ENCODE measurements around the gene TP53I11. TPM values are rescaled to one million over a fixed set of nuclear protein-coding genes. Genes with fewer than 3 reads are reported as not detected.

The TP53I11 gene
- total RNA-seq, 1 donor from 2014 or later: 96.8 TPM

DNA sequence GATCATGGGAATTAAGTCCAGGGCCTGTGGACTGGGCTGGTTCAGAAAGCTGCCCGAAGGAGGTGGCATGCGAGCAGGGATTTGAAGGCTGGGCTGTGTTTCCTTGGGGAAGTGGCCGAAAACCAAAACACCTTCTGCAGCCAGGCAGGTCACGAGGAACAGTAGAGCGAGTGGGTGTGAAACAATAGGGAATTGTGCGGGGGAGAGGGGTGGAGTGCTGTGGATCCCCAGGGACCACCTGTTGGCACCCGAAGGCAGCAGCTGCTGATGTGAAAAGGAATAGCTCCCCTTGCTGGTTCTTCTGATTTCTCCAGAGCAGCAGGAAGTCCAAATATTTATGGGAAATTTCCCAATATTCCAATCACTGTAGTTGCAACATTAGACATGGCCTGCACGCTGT, 24.6 kb downstream of the TP53I11 start:
- Histone ChIP-seq H3K4me2 (ENCODE audit: low read length) (no peak overlapping the region), H2AFZ (ENCODE audit: low read depth, low read length) (no peak overlapping the region), H3K4me1 (ENCODE audit: insufficient read depth, low read length) (no peaks in the 10 kb centered on the region), H3K4me3 (ENCODE audit: insufficient read depth, low read depth, low read length) (no peak overlapping the region), H3K9ac (ENCODE audit: low read length) (no peak overlapping the region), H3K9me3 (ENCODE audit: insufficient read depth, low read depth, low read length) (no peaks in the 10 kb centered on the region), H3K79me2 (ENCODE audit: insufficient read depth, low read length) (no peaks in the 10 kb centered on the region), H3K27me3 (ENCODE audit: insufficient read depth, low read length) (peaks cover 14% of the 10 kb centered on the region), H3K27ac (ENCODE audit: low read depth, low read length) (no peak overlapping the region), H4K20me1 (ENCODE audit: insufficient read depth, low read length) (no peaks in the 10 kb centered on the region), H3K36me3 (ENCODE audit: insufficient read depth, low read length) (no peaks in the 10 kb centered on the region)
- H3K4me3 Mint-ChIP-seq (ENCODE audit: unreplicated experiment): no peak overlapping the region
- H3K27ac Mint-ChIP-seq (ENCODE audit: unreplicated experiment): no peak overlapping the region
- FAIRE-seq (no peak), DNase-seq (ENCODE audit: low read depth) (no peak)
- TF ChIP-seq EZH2 (IDR thresholded peaks at IDR 0.05; ENCODE audit: insufficient read depth, low read length): no peak
- TF ChIP-seq, protein P1, sequence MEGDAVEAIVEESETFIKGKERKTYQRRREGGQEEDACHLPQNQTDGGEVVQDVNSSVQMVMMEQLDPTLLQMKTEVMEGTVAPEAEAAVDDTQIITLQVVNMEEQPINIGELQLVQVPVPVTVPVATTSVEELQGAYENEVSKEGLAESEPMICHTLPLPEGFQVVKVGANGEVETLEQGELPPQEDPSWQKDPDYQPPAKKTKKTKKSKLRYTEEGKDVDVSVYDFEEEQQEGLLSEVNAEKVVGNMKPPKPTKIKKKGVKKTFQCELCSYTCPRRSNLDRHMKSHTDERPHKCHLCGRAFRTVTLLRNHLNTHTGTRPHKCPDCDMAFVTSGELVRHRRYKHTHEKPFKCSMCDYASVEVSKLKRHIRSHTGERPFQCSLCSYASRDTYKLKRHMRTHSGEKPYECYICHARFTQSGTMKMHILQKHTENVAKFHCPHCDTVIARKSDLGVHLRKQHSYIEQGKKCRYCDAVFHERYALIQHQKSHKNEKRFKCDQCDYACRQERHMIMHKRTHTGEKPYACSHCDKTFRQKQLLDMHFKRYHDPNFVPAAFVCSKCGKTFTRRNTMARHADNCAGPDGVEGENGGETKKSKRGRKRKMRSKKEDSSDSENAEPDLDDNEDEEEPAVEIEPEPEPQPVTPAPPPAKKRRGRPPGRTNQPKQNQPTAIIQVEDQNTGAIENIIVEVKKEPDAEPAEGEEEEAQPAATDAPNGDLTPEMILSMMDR (IDR thresholded peaks at IDR 0.05; ENCODE audit: insufficient read depth, low read depth, low read length): no peak
- no peaks in the 10 kb centered on the region for H3K4me1 Mint-ChIP-seq (ENCODE audit: low read depth, unreplicated experiment)
- H3K36me3 Mint-ChIP-seq (ENCODE audit: low read depth, unreplicated experiment): peaks cover 4% of the 10 kb centered on the region
- peaks cover 2% of the 10 kb centered on the region for H3K9me3 Mint-ChIP-seq (ENCODE audit: unreplicated experiment)
- H3K27me3 Mint-ChIP-seq (ENCODE audit: low read depth, unreplicated experiment): peaks cover 26% of the 10 kb centered on the region

DNA sequence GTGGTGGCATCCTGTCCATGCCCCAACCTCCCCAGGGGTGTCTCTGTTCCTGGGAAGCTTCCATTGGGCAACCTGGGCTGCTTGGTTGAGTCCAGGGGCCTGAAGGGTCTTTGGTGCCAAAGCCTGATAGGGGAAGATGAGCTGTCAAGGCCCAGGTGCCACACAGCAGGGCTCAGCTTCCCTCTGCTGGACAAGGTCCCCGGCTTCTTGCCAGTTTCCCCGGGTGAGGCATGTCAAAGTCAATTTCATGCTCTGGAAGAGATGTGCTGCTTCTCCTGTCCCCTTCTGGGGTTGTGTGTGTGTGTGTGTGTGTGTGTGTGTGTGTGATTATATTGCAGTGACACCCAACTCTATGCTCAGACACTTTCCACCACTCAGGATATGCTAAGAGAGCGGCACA, 26.9 kb downstream of the TP53I11 start:
- FAIRE-seq: no peak
- H3K9ac ChIP-seq (ENCODE audit: low read length): no peak overlapping the region
- H3K27me3 Mint-ChIP-seq (ENCODE audit: low read depth, unreplicated experiment): peaks cover 34% of the 10 kb centered on the region
- peaks cover 10% of the 10 kb centered on the region for H3K36me3 Mint-ChIP-seq (ENCODE audit: low read depth, unreplicated experiment)
- peaks cover 2% of the 10 kb centered on the region for H3K27me3 ChIP-seq (ENCODE audit: insufficient read depth, low read length)
- H3K4me3 Mint-ChIP-seq (ENCODE audit: unreplicated experiment): no peak overlapping the region
- H3K27ac Mint-ChIP-seq (ENCODE audit: unreplicated experiment): no peak overlapping the region
- H3K79me2 ChIP-seq (ENCODE audit: insufficient read depth, low read length): no peaks in the 10 kb centered on the region
- H3K4me3 ChIP-seq (ENCODE audit: insufficient read depth, low read depth, low read length): no peak overlapping the region
- peaks cover 2% of the 10 kb centered on the region for H3K9me3 Mint-ChIP-seq (ENCODE audit: unreplicated experiment)
- H3K9me3 ChIP-seq (ENCODE audit: insufficient read depth, low read depth, low read length): no peaks in the 10 kb centered on the region
- TF ChIP-seq, protein P1 (IDR thresholded peaks at IDR 0.05; ENCODE audit: insufficient read depth, low read depth, low read length): no peak
- TF ChIP-seq EZH2 (IDR thresholded peaks at IDR 0.05; ENCODE audit: insufficient read depth, low read length): no peak
- H2AFZ ChIP-seq (ENCODE audit: low read depth, low read length): no peak overlapping the region
- H3K4me1 ChIP-seq (ENCODE audit: insufficient read depth, low read length): no peaks in the 10 kb centered on the region
- no peaks in the 10 kb centered on the region for H4K20me1 ChIP-seq (ENCODE audit: insufficient read depth, low read length)
- no peaks in the 10 kb centered on the region for H3K36me3 ChIP-seq (ENCODE audit: insufficient read depth, low read length)
- DNase-seq (ENCODE audit: low read depth): no peak
- no peak overlapping the region for H3K4me2 ChIP-seq (ENCODE audit: low read length)
- no peak overlapping the region for H3K27ac ChIP-seq (ENCODE audit: low read depth, low read length)
- H3K4me1 Mint-ChIP-seq (ENCODE audit: low read depth, unreplicated experiment): no peaks in the 10 kb centered on the region

DNA sequence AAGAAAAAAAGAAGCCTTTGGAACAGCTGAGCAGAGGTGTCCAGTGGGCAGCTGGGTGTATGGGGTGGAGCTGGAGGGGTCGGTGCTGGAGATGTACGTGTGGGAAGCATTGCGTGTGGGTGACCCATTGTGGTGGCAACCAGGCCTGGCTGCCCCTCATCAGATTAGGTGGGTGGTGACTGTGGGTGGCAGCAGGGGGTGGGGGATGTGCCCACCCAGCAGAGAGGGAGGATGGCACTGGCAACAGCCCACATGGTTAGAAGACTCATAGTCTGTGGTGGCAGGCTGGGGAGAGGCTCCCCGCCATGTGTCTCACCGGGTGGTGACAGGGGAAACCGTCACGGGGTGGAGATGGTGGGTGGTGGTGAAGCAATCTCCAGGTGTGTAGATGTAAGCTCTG, 27.6 kb downstream of the TP53I11 start:
- H3K9me3 Mint-ChIP-seq (ENCODE audit: unreplicated experiment): peaks cover 2% of the 10 kb centered on the region
- peaks cover 11% of the 10 kb centered on the region for H3K36me3 Mint-ChIP-seq (ENCODE audit: low read depth, unreplicated experiment)
- H3K4me3 Mint-ChIP-seq (ENCODE audit: unreplicated experiment): no peak overlapping the region
- Histone ChIP-seq H3K4me3 (ENCODE audit: insufficient read depth, low read depth, low read length) (no peak overlapping the region), H4K20me1 (ENCODE audit: insufficient read depth, low read length) (no peaks in the 10 kb centered on the region), H2AFZ (ENCODE audit: low read depth, low read length) (no peak overlapping the region), H3K9ac (ENCODE audit: low read length) (no peak overlapping the region), H3K27ac (ENCODE audit: low read depth, low read length) (no peak overlapping the region), H3K79me2 (ENCODE audit: insufficient read depth, low read length) (no peaks in the 10 kb centered on the region), H3K36me3 (ENCODE audit: insufficient read depth, low read length) (no peaks in the 10 kb centered on the region), H3K4me1 (ENCODE audit: insufficient read depth, low read length) (no peaks in the 10 kb centered on the region), H3K27me3 (ENCODE audit: insufficient read depth, low read length) (peaks cover 2% of the 10 kb centered on the region), H3K9me3 (ENCODE audit: insufficient read depth, low read depth, low read length) (no peaks in the 10 kb centered on the region), H3K4me2 (ENCODE audit: low read length) (no peak overlapping the region)
- FAIRE-seq (no peak), DNase-seq (ENCODE audit: low read depth) (no peak)
- no peaks in the 10 kb centered on the region for H3K4me1 Mint-ChIP-seq (ENCODE audit: low read depth, unreplicated experiment)
- H3K27ac Mint-ChIP-seq (ENCODE audit: unreplicated experiment): no peak overlapping the region
- TF ChIP-seq EZH2 (IDR thresholded peaks at IDR 0.05; ENCODE audit: insufficient read depth, low read length): no peak
- TF ChIP-seq, protein P1 (IDR thresholded peaks at IDR 0.05; ENCODE audit: insufficient read depth, low read depth, low read length): no peak
- peaks cover 36% of the 10 kb centered on the region for H3K27me3 Mint-ChIP-seq (ENCODE audit: low read depth, unreplicated experiment)

All from astrocyte (in vitro differentiated cells and primary cell).